Measurements from ENCODE around the gene MC5R.

DNA sequence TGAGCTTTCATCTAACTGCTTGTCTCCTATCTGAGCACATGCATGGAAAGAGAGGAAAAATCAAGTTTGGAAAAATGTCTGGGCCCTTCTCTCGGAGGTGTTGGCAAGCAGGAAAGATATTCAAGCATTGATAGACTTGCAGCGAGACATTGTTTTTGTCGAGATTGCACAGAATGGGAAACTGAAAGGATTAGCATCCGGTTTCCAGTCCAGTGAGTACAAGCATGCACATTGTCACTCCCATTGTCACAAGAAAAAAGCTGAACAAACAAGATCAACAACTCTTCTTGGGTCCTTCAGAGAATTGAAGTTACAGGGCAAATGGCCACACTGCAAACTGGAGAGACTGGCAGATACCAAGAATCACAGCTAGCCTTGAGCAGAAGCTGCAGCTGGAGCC is 19.6 kb upstream of the MC5R start:
- TF ChIP-seq, protein P1, sequence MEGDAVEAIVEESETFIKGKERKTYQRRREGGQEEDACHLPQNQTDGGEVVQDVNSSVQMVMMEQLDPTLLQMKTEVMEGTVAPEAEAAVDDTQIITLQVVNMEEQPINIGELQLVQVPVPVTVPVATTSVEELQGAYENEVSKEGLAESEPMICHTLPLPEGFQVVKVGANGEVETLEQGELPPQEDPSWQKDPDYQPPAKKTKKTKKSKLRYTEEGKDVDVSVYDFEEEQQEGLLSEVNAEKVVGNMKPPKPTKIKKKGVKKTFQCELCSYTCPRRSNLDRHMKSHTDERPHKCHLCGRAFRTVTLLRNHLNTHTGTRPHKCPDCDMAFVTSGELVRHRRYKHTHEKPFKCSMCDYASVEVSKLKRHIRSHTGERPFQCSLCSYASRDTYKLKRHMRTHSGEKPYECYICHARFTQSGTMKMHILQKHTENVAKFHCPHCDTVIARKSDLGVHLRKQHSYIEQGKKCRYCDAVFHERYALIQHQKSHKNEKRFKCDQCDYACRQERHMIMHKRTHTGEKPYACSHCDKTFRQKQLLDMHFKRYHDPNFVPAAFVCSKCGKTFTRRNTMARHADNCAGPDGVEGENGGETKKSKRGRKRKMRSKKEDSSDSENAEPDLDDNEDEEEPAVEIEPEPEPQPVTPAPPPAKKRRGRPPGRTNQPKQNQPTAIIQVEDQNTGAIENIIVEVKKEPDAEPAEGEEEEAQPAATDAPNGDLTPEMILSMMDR (IDR thresholded peaks at IDR 0.05; ENCODE audit: insufficient read depth, low read depth, low read length), result no peak
- no peak for TF ChIP-seq EZH2 (IDR thresholded peaks at IDR 0.05; ENCODE audit: insufficient read depth, low read length)

Data from astrocyte (in vitro differentiated cells and primary cell).